ENCODE data around the gene VEZT. TPM values are rescaled to one million over a fixed set of nuclear protein-coding genes. Genes with fewer than 3 reads are reported as not detected.

The VEZT gene
- total RNA-seq, 1 donor from 2014 or later, result 148 TPM

- Mint-ChIP-seq H3K27me3 (ENCODE audit: unreplicated experiment) (no peaks in the 10 kb centered on the region), H3K9me3 (ENCODE audit: unreplicated experiment) (no peaks in the 10 kb centered on the region), H3K27ac (ENCODE audit: unreplicated experiment) (no peak overlapping the region), H3K36me3 (ENCODE audit: unreplicated experiment) (no peaks in the 10 kb centered on the region), H3K4me3 (ENCODE audit: unreplicated experiment) (no peak overlapping the region), H3K4me1 (ENCODE audit: low read depth, unreplicated experiment) (no peaks in the 10 kb centered on the region)
- TF ChIP-seq, protein P1, sequence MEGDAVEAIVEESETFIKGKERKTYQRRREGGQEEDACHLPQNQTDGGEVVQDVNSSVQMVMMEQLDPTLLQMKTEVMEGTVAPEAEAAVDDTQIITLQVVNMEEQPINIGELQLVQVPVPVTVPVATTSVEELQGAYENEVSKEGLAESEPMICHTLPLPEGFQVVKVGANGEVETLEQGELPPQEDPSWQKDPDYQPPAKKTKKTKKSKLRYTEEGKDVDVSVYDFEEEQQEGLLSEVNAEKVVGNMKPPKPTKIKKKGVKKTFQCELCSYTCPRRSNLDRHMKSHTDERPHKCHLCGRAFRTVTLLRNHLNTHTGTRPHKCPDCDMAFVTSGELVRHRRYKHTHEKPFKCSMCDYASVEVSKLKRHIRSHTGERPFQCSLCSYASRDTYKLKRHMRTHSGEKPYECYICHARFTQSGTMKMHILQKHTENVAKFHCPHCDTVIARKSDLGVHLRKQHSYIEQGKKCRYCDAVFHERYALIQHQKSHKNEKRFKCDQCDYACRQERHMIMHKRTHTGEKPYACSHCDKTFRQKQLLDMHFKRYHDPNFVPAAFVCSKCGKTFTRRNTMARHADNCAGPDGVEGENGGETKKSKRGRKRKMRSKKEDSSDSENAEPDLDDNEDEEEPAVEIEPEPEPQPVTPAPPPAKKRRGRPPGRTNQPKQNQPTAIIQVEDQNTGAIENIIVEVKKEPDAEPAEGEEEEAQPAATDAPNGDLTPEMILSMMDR (IDR thresholded peaks at IDR 0.05; ENCODE audit: partially characterized antibody, unreplicated experiment), result no peak
- no peak for DNase-seq
Observed at GRCh38 chr12:95343461-95344230, 126.0 kb downstream of the VEZT start.

- Mint-ChIP-seq H3K27me3 (ENCODE audit: unreplicated experiment) (no peaks in the 10 kb centered on the region), H3K4me3 (ENCODE audit: unreplicated experiment) (no peak overlapping the region), H3K36me3 (ENCODE audit: unreplicated experiment) (no peaks in the 10 kb centered on the region), H3K27ac (ENCODE audit: unreplicated experiment) (no peak overlapping the region), H3K4me1 (ENCODE audit: low read depth, unreplicated experiment) (no peaks in the 10 kb centered on the region), H3K9me3 (ENCODE audit: unreplicated experiment) (no peaks in the 10 kb centered on the region)
- no peak for DNase-seq
- TF ChIP-seq, protein P1 (IDR thresholded peaks at IDR 0.05; ENCODE audit: partially characterized antibody, unreplicated experiment), result no peak
Observed at GRCh38 chr12:95349291-95349690, 131.7 kb downstream of the VEZT start.

DNA sequence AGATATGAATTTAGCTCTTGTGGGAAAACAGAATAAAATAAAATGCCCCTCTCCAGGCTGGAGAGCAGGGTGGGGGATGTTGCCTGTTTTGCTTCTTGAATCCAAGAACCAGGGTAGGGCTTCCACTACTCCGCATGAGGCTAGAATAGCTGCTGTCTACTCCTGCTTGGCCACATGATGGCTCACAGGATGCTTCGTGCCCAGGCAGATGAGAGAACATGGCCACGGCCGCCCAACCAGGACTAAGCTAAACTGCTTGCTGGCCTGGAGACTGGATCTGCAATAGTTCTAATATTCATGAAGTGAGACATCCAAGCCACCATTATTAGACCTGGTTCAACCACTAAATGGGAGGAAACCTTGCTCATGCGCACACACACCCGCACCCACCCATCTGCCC is 134.1 kb downstream of the VEZT start:
- no peaks in the 10 kb centered on the region for H3K4me1 Mint-ChIP-seq (ENCODE audit: low read depth, unreplicated experiment)
- TF ChIP-seq, protein P1 (IDR thresholded peaks at IDR 0.05; ENCODE audit: partially characterized antibody, unreplicated experiment), result no peak
- no peaks in the 10 kb centered on the region for H3K27me3 Mint-ChIP-seq (ENCODE audit: unreplicated experiment)
- DNase-seq, result no peak
- H3K4me3 Mint-ChIP-seq (ENCODE audit: unreplicated experiment), result no peak overlapping the region
- no peaks in the 10 kb centered on the region for H3K36me3 Mint-ChIP-seq (ENCODE audit: unreplicated experiment)
- no peaks in the 10 kb centered on the region for H3K9me3 Mint-ChIP-seq (ENCODE audit: unreplicated experiment)
- H3K27ac Mint-ChIP-seq (ENCODE audit: unreplicated experiment), result no peak overlapping the region

Small RNA genes lying within 50 kb of the gene (microRNA-seq; reads per million reads assigned to microRNA genes)
- 708 reads per million, percentile 87 among the genes with 10 or more reads in this experiment for gene MIR331 (ENCODE audit: unreplicated experiment)
- 1.1 reads per million for gene MIR3685 (ENCODE audit: unreplicated experiment)

Other genes with a start within 250 kb of the VEZT start
- 73.8 TPM for gene NDUFA12, start 214.1 kb upstream of the VEZT start, total RNA-seq (ENCODE audit: unreplicated experiment)
- gene NR2C1, start 144.2 kb upstream of the VEZT start, total RNA-seq (ENCODE audit: unreplicated experiment), result 63.8 TPM
- gene FGD6, start 340 bp upstream of the VEZT start, total RNA-seq (ENCODE audit: unreplicated experiment), result 42.1 TPM